Breast epithelium (tissue), 3 donors: ENCODE results near the gene RHBDL3.

ENCODE experiments used
- CTCF ChIP-seq, 3 donors: fragments of 450-650 bp; IDR thresholded peaks; one replicate each; pipeline ENCODE4 v1.5.1; 2016 to 2017; ENCODE audit warnings: antibody characterized with exemption in 3 of 3, mild to moderate bottlenecking in 3 of 3, moderate library complexity in 3 of 3
- POLR2A ChIP-seq: fragments of 450-650 bp; IDR thresholded peaks from one replicate; pipeline ENCODE4 v1.6.1; 2016; ENCODE audit warnings: antibody characterized with exemption, mild to moderate bottlenecking, moderate library complexity

GRCh38 chr17:32303781-32304288 is 38.2 kb downstream of the RHBDL3 start:
- no peak for TF ChIP-seq POLR2A
- no peak for TF ChIP-seq CTCF (IDR thresholded peaks at IDR 0.05)
